Vagina (tissue), 2 donors: ENCODE data around the gene FAM78A. TPM values are rescaled to one million over a fixed set of nuclear protein-coding genes. Genes with fewer than 3 reads are reported as not detected.

ENCODE experiments used
- DNase-seq, 2 donors: peaks; one replicate each; pipeline ENCODE4 v3.0.0-alpha.2; 2017; ENCODE audit errors: extremely low spot score in 2 of 2
- H3K27ac ChIP-seq: fragments of 200-600 bp; sonication (generic); one replicate; pipeline ENCODE4 v1.5.1; 2019
- H3K27me3 ChIP-seq: fragments of 200-600 bp; sonication (generic); one replicate; pipeline ENCODE4 v1.5.1; 2019
- H3K36me3 ChIP-seq, 2 donors: fragments of 200-600 bp; sonication (generic); one replicate each; pipeline ENCODE4 v1.5.1; 2017 to 2019
- H3K4me1 ChIP-seq: fragments of 200-600 bp; sonication (generic); one replicate; pipeline ENCODE4 v1.5.1; 2019
- H3K4me3 ChIP-seq, 2 donors: fragments of 200-600 bp; sonication (generic); 1 replicate in 1 of 2; 2 replicates in 1 of 2; pipeline ENCODE4 v1.5.1; 2016 to 2019
- H3K9me3 ChIP-seq: fragments of 200-600 bp; sonication (generic); one replicate; pipeline ENCODE4 v1.5.1; 2019
- POLR2A ChIP-seq, 2 donors: fragments of 450-650 bp; IDR thresholded peaks; one replicate each; pipeline ENCODE4 v1.6.1; 2017; ENCODE audit warnings: antibody characterized with exemption in 2 of 2, mild to moderate bottlenecking in 2 of 2, moderate library complexity in 2 of 2
- POLR2AphosphoS5 ChIP-seq, 2 donors: sonication (generic); formaldehyde crosslinking; IDR thresholded peaks; one replicate each; pipeline ENCODE4 v1.9.0; 2017; ENCODE audit warnings: antibody characterized with exemption in 2 of 2, mild to moderate bottlenecking in 2 of 2, low read depth in 1 of 2; ENCODE audit not compliant: insufficient read depth in 1 of 2
- intact Hi-C: fragments of 100-400 bp; cut with DNase I; formaldehyde crosslinking; loops from one replicate; pipeline ENCODE4 v1.15.1; 2023
- total RNA-seq: library from RNA; depleted of rRNA; stranded (reverse); fragments of >200 nt; gene quantifications from one replicate; pipeline ENCODE4 v1.2.3, GENCODE V29; 2016
- TF ChIP-seq, protein P1 (sequence below), 3 experiments: fragments of 450-650 bp in 2 of 3; fragments of 200-600 bp in 1 of 3; sonication (generic) in 1 of 3; IDR thresholded peaks; one replicate each; pipeline ENCODE4 v1.5.1; 2017 to 2019; ENCODE audit warnings: antibody characterized with exemption in 3 of 3, mild to moderate bottlenecking in 2 of 3, moderate library complexity in 2 of 3

Gene FAM78A
- total RNA-seq, 1 donor from 2014 or later = 2.5 TPM

GRCh38 chr9:131280660-131281059 lies 4.3 kb upstream of the FAM78A start:
- TF ChIP-seq, protein P1, sequence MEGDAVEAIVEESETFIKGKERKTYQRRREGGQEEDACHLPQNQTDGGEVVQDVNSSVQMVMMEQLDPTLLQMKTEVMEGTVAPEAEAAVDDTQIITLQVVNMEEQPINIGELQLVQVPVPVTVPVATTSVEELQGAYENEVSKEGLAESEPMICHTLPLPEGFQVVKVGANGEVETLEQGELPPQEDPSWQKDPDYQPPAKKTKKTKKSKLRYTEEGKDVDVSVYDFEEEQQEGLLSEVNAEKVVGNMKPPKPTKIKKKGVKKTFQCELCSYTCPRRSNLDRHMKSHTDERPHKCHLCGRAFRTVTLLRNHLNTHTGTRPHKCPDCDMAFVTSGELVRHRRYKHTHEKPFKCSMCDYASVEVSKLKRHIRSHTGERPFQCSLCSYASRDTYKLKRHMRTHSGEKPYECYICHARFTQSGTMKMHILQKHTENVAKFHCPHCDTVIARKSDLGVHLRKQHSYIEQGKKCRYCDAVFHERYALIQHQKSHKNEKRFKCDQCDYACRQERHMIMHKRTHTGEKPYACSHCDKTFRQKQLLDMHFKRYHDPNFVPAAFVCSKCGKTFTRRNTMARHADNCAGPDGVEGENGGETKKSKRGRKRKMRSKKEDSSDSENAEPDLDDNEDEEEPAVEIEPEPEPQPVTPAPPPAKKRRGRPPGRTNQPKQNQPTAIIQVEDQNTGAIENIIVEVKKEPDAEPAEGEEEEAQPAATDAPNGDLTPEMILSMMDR (IDR thresholded peaks at IDR 0.05) = no peak
- TF ChIP-seq POLR2AphosphoS5 (IDR thresholded peaks at IDR 0.05; ENCODE audit: insufficient read depth in 1 of 2, low read depth in 1 of 2) = no peak
- no peak for DNase-seq
- Histone ChIP-seq H3K4me1 (peaks cover 10% of the 10 kb centered on the region), H3K27ac (no peak overlapping the region), H3K9me3 (no peaks in the 10 kb centered on the region), H3K27me3 (no peaks in the 10 kb centered on the region), H3K4me3 (no peak overlapping the region), H3K36me3 (no peaks in the 10 kb centered on the region)
- intact Hi-C loops = no loop called here

- no peaks in the 10 kb centered on the region for H3K27me3 ChIP-seq
Observed at GRCh38 chr9:131279863-131280570, 3.7 kb upstream of the FAM78A start.

DNA sequence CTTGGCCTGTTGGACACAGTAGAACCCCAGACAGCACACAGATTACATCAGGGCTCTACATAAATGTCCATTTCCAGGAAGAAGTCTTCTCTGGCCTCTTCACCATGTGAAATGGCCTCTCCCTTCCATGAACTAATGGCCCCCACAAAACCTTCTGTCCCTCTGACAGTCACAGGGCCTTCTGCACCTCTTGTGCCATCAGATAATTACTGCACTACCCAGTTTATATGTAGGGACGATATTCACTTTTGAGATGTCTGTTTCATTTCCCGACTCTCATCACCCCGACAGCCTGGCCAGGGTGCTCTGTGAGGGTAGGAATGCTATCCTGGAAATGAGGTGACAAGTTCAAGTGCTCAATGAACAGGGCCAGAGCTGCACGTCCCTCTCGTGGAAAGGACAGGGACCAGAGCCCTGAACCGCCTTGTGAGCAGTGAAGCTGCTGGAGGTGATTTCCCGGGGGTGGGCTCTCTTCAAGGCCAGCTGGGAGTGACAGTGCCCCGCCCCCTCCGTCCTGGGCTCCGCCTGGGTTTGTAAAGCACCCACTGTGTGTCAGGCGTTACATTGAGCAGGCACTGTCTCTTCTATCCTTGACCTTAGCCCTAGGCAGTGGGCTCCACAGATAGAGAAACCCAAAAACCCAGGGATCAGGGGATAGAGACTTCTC lies 3.0 kb upstream of the FAM78A start:
- H3K9me3 ChIP-seq = no peaks in the 10 kb centered on the region
- no peaks in the 10 kb centered on the region for H3K36me3 ChIP-seq
- peaks cover 10% of the 10 kb centered on the region for H3K4me1 ChIP-seq
- no peak for DNase-seq
- no peak overlapping the region for H3K27ac ChIP-seq
- no peaks in the 10 kb centered on the region for H3K27me3 ChIP-seq
- intact Hi-C loops = no loop called here
- no peak overlapping the region for H3K4me3 ChIP-seq
- no peak for TF ChIP-seq POLR2AphosphoS5 (IDR thresholded peaks at IDR 0.05; ENCODE audit: insufficient read depth in 1 of 2, low read depth in 1 of 2)
- TF ChIP-seq, protein P1 (IDR thresholded peaks at IDR 0.05) = no peak
- no peak for TF ChIP-seq POLR2A (IDR thresholded peaks at IDR 0.05)

More at GRCh38 chr9:131279863-131280570, 3.7 kb upstream of the FAM78A start:
- H3K9me3 ChIP-seq = no peaks in the 10 kb centered on the region
- TF ChIP-seq, protein P1 (IDR thresholded peaks at IDR 0.05) = no peak
- TF ChIP-seq POLR2A (IDR thresholded peaks at IDR 0.05) (no peak), POLR2AphosphoS5 (IDR thresholded peaks at IDR 0.05; ENCODE audit: insufficient read depth in 1 of 2, low read depth in 1 of 2) (no peak)
- no peak overlapping the region for H3K4me3 ChIP-seq
- peaks cover 10% of the 10 kb centered on the region for H3K4me1 ChIP-seq
- no peak overlapping the region for H3K27ac ChIP-seq
- DNase-seq = no peak
- H3K36me3 ChIP-seq = no peaks in the 10 kb centered on the region
- intact Hi-C loops = no loop called here

GRCh38 chr9:131278702-131279111 lies 2.4 kb upstream of the FAM78A start:
- no peaks in the 10 kb centered on the region for H3K27me3 ChIP-seq
- H3K4me3 ChIP-seq = no peak overlapping the region
- no peaks in the 10 kb centered on the region for H3K9me3 ChIP-seq
- TF ChIP-seq, protein P1 (IDR thresholded peaks at IDR 0.05) = no peak
- TF ChIP-seq POLR2AphosphoS5 (IDR thresholded peaks at IDR 0.05; ENCODE audit: insufficient read depth in 1 of 2, low read depth in 1 of 2) = no peak
- no peak for TF ChIP-seq POLR2A (IDR thresholded peaks at IDR 0.05)
- no peaks in the 10 kb centered on the region for H3K36me3 ChIP-seq
- H3K4me1 ChIP-seq = peaks cover 10% of the 10 kb centered on the region
- DNase-seq = no peak
- no peak overlapping the region for H3K27ac ChIP-seq
- intact Hi-C loops = no loop called here
